NCI-H1694 (cell line): ENCODE measurements around the gene C1orf105.
"Not testable (repeated sequence)": the region's sequence is repeated elsewhere in the genome, so short reads cannot be mapped to it uniquely, and the experiment has no call there.

Experiments used
- DNase-seq: peaks from one replicate; lab custom pipeline; 2025; lab: John Stamatoyannopoulos, UW

Gene C1orf105, protein sequence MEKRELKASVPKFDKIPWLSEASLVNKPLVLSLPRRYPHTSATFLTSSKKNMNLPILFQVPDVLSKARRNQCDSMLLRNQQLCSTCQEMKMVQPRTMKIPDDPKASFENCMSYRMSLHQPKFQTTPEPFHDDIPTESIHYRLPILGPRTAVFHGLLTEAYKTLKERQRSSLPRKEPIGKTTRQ

DNA sequence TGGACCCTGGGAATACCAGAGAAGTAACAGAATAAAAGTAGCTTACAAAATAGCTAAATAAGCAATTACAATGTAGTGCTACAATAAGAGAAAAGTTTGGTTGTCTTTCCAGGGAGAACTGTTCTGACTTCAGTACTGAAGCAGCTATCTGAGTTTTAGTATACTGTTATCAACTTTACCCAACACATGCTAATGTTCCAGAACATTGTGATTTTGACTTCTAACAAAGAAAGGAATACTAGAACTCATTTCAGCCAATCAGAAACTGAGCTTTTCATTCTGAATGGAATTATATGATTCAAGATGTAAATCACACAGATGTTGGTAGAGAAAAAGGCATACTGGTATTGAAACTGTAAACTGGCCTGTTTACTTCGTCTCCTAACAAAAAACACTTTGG lies at the start of gene C1orf105:
C1orf105 (plus strand) TSS at position 301 of the 400 bp plus-strand sequence. CDS start 201 bp downstream, outside the sequence.
- no peak for DNase-seq

DNA sequence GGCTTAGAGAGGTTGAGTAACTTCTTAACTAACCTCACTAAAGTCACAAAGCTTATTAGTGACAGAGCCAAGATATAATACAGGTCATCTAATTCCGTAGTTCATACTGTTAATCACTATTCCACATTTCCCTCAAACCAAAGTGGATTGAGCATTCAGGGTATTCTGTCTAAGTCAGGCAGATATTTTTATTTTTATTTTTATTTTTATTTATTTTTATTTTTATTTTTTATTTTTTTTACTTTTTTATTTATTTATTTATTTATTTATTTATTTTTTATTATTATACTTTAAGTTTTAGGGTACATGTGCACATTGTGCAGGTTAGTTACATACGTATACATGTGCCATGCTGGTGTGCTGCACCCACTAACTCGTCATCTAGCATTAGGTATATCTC lies 48.8 kb upstream of the C1orf105 start:
- DNase-seq: not testable (repeated sequence)

DNA sequence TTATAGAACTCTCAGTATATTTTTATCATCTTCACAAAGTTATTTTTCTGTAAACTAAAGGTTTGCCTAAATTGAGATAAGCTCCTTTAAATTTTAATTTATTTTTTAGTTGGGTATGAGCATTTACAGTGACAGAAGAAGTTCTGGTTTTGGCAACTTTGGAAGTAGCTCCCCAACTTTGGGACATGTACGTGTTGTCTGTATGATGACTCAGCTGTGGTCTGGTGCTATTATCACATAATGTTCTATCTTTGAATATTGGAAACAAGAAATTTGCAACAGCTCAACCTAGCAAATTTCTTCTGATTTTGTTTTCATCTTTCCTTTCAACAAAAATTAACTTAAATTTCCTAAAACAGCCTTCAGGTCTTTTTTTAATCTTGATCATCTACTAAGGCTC lies 46.6 kb upstream of the C1orf105 start:
- DNase-seq: no peak

DNA sequence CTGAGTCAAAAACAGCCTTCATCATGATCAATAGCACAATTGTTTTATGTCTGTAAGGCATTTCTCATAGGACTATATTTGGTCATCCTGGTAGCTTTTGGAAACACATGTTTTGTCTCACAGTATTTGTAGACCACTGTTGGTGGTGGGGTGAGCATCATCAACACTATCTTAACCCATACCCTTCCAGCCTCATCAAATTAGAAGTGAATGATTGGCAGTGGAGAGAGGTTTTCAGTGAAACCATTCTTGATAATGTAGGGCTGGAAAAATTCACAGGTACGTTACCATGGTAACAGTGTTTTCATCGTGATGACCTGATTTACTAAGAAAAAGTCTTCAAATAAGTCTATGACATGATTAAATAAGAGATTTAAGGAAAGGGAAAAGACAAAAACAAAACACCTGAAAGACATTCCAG lies 45.3 kb upstream of the C1orf105 start:
- no peak for DNase-seq

DNA sequence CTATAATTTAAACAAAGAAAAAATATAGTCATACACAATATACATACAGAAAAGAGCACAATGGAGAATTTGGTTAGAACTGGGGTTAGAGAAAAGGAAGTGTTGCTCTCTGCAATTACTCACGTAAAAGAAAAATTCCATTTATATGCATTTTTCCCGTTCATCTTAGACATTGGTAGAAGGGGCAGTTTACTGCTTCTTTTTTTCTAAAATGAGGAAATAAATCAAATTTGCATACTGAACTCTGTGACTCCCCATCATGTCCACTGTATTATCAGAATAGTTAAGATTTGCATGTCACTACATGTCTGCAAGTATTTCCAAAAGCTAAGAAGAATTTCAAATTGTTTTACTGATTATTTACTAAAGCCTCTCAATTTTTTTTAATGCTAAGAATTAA lies 44.1 kb upstream of the C1orf105 start:
- DNase-seq: no peak

DNA sequence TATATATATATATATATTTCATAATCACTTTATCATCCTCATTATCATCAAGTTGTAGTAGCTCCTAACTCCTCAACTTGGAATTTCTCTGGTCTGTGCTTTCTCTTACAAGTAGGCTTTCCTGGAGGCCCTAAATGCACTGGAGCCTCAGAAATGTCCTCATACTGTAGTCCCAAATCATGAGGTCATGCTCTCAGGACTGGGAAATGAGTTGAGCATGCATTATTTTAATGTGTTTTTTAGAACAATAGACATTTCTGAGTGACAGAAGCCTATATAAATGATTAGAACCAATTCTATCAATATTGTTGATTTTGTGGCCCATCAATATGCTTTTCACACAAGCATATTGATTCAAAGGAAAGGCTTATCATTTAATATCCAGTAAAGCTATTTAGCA lies 42.9 kb upstream of the C1orf105 start:
- no peak for DNase-seq

DNA sequence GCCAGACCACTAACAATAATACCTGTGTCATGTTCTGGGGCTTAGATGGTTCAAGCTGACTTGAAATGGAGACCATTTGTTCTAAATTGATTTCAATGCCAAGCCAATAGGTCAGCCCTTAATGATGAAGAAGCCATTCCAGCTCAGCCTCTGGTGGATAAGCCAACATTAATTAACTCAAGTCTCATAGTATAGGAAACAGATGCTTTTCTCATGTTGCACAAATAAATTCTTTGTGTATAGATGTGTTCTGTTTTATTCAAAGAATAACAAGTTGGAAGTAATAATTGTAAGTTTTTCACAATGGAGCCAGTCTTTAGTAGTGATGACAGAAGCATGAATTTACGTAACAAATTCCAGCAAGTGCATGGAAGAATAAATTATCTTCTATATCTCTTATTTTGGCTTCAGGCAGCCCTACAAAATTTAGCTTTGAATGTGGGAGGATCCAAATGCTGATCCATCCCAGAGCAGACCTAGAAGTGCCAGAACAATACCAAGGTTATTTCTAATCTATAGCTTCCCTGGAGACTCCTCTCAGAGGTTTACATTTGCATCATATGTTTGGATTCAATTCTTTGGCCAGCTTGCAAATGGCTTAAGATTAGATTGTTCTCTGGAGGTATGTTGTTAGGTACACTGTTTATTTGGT lies 42.2 kb upstream of the C1orf105 start:
- no peak for DNase-seq

DNA sequence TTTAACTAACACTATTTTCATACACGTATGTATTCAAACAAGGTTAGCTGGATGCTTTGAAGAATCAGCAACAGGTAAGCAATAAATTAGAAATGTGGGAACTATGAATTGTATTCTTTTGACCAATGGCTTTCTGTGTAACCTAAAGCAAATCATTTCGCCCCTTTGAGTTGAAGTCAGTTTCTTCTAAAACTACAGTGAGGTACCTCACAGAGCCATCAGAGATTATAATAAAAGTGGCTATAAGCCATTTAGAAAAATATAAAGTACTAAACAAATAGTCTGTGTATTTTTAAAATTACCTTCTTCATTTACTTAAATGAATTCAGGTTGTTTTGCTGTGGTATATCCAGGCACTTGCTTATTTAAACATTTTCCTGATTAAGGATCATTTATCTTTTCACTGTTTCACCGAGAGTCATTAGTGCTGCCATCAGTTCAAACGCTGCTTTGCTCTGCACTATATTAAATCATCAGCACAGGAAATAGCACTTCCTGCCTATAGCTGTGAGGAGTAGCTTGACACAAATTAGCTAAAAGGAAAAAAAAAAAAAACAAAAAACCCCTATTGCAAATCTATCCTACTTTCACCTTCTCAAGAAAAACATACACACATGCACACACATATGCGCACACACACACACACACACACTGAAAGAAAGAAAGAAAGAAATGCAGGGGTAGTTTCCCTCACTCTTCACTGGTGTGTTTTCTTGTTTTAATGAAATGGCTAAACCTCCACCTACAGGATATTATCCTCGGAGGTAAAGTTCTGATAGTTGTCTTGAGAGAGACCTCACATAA lies 39.8 kb upstream of the C1orf105 start:
- DNase-seq: no peak

DNA sequence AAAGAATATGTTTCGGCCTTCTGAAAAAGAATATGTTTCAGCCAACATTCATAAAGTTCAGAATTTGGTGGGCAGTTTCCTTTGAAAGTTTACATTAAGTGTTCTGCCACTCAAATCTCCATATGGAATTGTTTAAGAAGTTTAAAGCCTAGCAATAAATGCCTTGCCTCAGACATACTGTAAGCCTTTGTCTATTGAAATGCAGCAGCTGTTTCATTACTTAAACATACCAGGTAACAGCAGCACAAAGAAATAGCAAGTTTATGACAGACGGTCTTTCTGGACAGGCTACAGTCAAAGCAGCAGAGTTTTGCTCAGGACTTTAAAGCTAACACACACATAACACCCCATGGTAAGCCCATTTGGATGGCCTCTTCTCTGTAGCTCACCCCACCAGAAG lies 38.5 kb upstream of the C1orf105 start:
- no peak for DNase-seq

DNA sequence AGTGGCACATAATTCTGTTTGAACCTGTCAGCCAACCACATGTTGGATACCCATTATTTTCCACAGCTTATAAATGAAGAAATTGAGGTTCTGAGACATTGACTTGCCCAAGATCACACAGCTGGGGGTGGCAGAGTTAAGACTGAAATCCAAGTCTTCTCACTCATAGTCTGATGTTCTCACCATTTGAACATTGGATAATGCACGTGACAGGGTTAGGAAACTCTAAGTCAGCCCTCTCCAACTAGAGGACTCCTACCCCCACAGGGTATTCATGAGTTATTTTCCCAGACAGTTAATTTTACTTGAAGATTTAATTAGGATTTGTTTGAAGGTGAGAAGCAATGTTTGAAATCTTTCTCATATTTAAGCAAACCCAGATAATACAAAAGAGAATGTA lies 38.1 kb upstream of the C1orf105 start:
- no peak for DNase-seq

DNA sequence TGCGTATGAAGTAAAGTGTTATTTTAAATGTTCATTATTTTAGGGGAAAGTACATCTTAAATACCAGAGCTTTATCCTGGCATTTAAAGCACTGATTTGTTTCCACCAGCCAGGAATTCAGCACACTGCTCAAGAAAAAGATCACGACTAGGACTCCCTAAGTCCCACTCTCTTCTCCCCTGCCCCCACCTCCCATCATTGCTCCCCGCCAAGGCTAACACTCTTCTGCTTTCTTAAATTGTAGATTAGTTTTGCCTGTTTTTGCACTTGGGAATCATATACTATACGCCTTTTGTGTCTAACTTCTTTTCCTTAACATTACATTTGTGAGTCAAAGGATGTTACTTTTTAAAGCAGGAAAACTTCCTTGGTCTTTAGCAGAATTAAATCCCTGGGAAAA lies 37.5 kb upstream of the C1orf105 start:
- no peak for DNase-seq

DNA sequence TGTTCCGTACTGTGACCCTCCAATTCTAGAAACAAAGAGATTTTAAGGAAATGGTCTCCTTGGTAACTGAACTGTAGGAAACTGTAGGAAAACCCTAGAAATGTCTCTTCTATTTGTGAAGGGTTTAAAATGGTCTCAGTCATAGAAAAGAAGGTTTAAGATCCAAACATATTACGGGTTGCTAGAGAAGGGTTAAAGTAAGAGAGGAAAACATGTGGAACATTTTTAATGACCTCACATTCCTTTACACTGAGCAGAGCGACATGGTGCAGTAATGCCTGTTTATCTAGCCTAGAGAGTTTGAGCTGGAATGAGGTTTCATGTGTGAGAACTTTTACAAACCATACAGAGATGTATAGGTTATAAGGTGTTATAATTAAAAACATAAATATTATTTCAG lies 36.9 kb upstream of the C1orf105 start:
- DNase-seq: no peak

DNA sequence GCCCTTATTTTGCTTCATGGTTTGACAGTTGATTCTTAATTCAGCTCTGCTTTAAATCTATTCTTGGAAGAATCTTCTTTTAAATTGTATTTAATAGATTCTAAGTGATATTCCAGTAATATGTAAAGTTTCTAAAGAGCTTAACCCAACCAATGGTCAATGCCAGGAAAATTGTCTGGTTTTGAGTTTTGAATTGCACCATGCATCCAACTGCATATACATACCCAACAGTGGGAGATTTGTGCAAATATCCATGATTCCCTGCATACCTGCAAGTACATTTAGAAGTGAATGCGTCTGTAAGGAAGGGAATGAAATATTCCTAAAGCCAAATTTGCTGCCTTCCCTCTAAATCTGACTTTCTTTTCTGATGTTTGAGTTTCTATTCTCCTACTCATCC lies 35.8 kb upstream of the C1orf105 start:
- DNase-seq: no peak

DNA sequence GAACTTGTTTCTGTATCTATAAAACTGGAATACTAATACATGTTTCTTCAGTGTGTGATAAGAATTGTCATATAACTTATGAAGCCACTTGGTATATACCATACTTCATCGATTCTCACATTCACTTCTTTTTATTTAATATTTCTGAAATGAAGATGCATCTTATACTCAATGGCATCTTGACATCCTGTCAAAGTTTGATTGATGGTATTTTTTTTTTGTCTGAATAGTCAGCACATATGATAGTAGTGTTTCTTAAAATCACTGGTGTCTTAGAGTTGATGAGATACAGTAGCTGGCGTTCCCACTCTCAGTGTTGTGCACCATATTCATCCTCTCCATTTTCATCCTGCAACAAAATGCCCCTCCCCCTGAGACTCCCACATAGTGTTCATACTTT lies 34.4 kb upstream of the C1orf105 start:
- no peak for DNase-seq

DNA sequence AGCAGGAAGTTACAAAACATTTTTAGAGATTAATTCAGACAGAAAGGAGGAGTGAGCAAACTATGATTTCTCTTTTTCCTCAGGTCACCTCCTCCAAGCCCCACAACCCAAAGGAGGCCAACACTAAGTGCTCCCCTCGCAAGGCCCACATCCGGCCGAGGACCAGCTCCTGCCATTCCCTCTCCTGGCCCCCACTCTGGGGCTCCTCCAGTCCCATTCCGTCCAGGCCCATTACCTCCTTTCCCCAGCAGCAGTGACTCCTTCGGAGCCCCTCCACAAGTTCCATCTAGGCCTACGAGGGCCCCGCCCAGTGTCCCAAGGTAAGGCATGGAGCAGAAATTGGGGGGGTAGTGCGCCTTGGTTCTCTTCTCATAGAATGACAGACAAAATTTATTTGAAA lies 32.0 kb upstream of the C1orf105 start:
- no peak for DNase-seq

DNA sequence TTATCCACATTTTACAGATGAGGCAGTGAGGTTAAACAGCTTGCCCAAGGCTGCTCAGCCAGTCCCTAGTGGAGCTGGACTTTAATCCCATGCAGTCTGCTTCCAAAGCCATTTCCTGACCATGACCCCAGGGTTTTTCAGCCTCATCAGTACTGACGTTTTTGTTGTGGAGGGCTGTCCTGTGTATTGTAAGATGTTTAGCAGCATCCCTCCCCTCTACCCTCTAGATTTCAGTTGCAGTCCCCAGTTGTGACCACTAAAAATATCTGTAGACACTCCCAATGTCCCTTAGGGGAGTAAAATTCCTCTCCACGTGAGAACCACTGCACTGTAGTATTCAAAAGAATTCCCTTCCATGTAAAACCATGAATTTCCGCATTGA lies 30.2 kb upstream of the C1orf105 start:
- DNase-seq: no peak

DNA sequence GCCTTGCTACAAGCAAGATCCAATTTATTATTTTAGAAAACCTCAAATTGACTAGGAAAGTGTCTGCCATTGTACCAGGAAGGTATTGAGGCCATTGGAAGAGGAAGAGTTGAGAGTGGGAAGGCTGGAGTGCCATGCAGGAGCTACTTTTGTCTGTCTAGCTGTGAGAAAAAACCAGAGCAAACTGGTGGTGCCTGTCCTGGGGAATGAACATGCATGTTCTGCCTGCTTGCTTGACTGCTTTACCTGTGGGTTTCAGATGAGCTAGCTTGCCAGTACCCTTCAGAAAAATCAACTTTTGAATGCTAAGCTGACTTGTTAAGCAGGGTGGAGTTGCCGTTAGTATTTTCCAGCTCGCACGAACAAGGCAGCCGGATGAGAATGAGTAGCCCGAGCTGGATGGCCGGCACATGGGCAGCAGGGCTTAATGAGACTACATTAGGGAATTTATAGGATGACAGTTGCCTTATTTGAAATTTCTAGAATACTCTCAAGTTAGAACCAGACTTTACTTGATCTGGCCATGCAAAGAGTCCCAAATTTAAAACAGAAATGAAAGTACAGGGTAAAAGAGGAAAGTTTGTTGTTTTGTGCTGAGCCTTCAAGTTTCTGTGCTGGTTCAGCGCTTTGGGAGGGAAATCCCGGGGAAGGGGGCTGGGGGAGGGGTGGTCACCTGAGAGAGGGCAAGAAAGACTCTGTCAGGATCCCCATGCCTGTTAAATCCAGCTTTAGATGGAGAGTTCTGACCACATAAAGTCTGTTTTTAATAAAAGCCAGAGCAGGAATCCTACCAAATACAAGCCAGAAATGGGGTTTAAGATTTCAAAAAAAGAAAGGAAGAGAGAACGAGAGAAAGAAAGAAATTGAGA lies 29.6 kb upstream of the C1orf105 start:
- no peak for DNase-seq

DNA sequence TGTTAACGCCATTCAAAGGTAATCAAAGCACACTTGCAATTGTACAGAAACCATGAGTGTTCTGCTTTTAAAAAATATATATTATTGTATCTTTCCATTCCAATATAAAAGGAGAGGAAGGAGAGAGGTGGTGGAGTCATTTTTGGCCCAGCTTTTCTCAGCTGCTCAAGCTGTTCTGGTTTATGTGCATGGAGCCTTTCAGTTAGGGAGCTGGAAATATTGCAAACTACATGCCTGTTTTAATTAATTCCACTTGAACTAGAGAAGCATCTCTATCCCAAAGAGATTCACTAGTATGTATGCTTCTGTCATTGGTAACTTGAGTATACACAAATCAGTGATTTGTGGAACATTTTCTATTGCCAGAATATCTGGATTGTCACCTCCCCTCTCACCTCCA lies 28.5 kb upstream of the C1orf105 start:
- no peak for DNase-seq

DNA sequence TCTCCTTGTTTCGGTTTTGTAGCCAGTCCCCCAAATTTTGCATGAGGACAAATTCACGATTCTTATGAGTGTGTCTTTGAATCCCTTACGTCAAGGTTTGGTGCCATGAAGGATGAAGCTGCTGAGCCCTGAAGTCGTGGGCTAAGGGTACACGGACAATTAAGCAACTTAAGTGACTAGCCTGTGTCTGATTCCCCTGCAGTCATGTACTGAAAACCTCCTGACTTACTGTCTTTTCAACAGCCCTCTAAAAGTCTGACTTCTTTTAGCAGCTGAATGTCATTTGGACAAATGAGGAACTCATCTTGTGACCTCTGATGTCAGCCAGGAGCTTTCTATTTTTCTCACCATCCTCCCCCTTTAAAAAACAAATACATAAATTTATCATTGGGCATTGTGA lies 27.1 kb upstream of the C1orf105 start:
- DNase-seq: no peak

DNA sequence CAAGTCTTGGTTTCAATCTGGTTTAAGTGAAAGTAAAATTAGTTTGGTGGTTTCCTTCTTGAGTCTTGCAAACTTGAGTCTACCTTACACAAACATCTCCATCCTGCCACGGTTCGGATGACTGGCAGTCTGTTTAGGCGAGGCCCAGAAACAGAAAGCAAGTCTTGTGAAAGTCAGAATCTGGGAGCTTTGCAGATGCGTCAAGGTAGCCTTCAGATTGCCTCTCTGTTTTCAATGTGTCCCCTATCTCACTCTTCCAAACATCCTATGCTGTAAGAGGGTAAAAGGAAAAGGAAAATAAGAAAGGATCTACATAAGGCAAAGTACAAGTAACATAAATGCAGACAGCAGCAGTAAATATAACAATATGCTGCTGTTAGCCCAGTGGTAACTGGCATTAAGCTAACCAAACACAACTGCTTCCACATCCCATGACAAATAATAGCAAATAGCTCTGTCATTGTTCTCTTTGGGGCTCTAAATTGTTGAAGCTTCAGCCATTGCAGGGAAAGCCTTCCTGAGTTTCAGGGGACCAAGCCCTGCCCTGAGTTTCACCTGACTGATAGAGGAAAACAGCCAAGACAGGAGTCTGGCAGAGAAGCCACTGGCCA lies 26.2 kb upstream of the C1orf105 start:
- no peak for DNase-seq

DNA sequence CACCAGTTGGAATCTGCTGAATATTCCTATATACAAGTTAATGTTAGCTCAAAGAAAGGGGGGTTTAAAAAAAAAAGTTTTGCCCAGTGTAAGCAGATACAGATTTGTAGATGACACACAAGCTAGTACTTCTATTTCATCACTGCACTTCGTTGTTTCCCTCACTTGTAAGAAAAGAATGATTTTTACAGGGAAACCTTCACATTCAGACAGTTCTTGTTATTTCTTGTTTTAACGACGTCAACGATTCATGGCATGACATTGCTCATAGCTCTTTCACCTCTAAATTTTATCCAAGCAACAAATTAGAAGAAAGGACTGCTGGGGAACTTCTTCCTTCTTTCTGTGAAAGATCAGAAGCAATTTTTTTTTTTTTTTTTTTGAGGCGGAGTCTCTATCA lies 25.7 kb upstream of the C1orf105 start:
- no peak for DNase-seq

DNA sequence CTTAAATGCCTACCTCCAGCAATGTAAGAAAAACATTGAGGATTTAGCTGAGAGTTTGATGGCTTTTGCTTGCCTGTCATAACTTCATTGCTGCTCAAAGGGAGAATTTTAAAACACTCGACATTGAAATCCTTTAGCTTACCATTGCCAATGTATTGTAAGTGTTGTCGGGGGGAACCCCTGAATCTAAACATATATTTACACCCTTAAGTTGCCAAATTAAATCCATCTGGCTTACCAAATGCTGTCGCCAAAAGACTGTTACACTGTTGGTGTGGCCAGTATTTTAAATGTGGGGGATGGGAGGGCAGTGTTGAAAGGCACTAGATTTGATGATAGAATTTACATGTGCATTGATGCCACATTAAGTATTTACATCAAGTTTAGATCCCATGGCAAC lies 24.9 kb upstream of the C1orf105 start:
- DNase-seq: no peak
